Adipocyte (in vitro differentiated cells): ENCODE measurements around the gene FAM234A.

Experiments used
- DNase-seq: peaks from one replicate; pipeline ENCODE4 v3.0.0-alpha.2; 2015; ENCODE audit warnings: low read depth
- H3K27me3 ChIP-seq: replicated peaks from 2 replicates; pipeline ENCODE4 v1.7.0; 2013; ENCODE audit warnings: mild to moderate bottlenecking, low read length, moderate library complexity; ENCODE audit not compliant: control insufficient read depth, insufficient read depth
- H3K36me3 ChIP-seq: 2 replicates; pipeline ENCODE4 v1.7.0; 2013; ENCODE audit warnings: low read length, mild to moderate bottlenecking, moderate library complexity; ENCODE audit not compliant: control insufficient read depth, insufficient read depth, severe bottlenecking
- H3K4me1 ChIP-seq: 2 replicates; pipeline ENCODE4 v1.7.0; 2013; ENCODE audit warnings: mild to moderate bottlenecking, low read length, moderate library complexity; ENCODE audit not compliant: control insufficient read depth, insufficient read depth
- H3K4me3 ChIP-seq: 2 replicates; pipeline ENCODE4 v1.7.0; 2013; ENCODE audit warnings: mild to moderate bottlenecking, low read length, moderate library complexity
- H3K9ac ChIP-seq: 2 replicates; pipeline ENCODE4 v1.7.0; 2013; ENCODE audit warnings: mild to moderate bottlenecking, low read length, moderate library complexity
- H3K9me3 ChIP-seq: 2 replicates; pipeline ENCODE4 v1.7.0; 2013; ENCODE audit warnings: mild to moderate bottlenecking, low read length, moderate library complexity; ENCODE audit not compliant: control insufficient read depth

The FAM234A gene

DNA sequence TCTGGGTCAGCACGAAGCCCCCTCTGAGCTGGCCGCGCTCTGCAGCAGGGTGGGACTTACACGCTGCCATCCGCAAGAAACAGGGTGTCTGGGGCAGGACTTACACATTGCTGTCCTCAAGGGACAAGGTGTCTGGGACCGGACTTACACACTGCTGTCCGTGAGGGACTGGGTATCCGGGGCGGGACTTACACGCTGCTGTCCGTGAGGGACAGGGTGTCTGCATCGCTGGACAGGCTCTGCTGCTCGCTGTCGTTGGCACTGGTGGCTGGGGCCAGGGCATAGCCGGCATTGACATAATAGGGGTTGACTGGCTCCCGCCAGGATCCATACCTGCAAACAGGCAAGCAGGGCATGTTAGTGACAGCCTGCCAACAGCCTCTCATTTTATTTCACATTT is 79.7 kb downstream of the FAM234A start:
- Histone ChIP-seq H3K36me3 (peaks cover 34% of the 10 kb centered on the region), H3K4me1 (no peaks in the 10 kb centered on the region), H3K9me3 (no peaks in the 10 kb centered on the region), H3K9ac (no peak overlapping the region), H3K4me3 (no peak overlapping the region), H3K27me3 (no peaks in the 10 kb centered on the region)
- DNase-seq = no peak

DNA sequence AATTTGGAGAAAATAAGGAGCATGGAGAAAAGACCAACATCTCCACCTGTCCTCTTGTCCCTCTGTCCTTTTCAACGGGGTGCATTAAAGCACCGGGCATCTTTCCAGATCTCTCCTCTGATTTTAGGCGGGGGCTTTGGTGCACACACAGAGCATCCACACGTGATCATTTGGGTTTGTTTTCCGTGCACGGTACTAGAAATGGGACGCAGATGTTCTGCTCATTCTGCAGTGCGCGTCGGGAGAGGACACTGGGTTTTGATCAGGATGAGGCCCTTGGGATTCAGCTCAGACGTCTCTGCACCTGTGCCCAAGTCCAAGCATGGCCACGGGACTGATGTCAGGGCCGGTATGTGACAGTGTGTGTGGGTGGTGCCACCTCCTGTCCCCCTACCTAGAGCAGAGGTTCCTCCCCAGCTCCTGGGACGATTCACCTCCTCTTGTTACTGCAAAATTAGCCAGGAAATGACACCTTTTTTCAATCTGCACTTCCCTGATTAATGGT is 80.2 kb downstream of the FAM234A start:
- Histone ChIP-seq H3K4me1 (no peaks in the 10 kb centered on the region), H3K9ac (no peak overlapping the region), H3K9me3 (no peaks in the 10 kb centered on the region), H3K36me3 (peaks cover 31% of the 10 kb centered on the region), H3K27me3 (no peaks in the 10 kb centered on the region), H3K4me3 (no peak overlapping the region)
- DNase-seq = no peak
